T follicular helper cell (primary cell): Measurements from ENCODE around the gene CWC27.

Experiments
- DNase-seq: peaks from one replicate; pipeline ENCODE4 v3.0.0-alpha.2; 2020; ENCODE audit warnings: low read depth

The CWC27 gene

DNA sequence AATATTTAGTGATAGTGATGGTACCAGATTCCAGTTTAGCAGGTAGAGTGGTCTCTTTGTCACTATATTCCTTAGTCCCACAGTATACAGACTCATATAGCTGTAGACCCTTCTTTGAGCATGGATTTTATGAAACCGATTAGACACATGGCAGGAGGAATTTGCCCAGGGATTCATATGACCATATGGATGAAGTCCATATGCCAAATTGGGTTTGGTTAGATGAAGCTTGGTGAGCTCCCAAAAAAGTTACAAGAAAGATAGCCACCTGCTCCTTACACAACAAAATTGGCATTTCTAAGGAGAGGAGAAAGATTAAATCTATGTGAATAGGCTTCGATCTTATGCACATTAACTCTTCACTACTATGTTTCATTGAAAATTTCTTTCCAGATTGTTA lies 211.4 kb downstream of the CWC27 start:
- no peak for DNase-seq

DNA sequence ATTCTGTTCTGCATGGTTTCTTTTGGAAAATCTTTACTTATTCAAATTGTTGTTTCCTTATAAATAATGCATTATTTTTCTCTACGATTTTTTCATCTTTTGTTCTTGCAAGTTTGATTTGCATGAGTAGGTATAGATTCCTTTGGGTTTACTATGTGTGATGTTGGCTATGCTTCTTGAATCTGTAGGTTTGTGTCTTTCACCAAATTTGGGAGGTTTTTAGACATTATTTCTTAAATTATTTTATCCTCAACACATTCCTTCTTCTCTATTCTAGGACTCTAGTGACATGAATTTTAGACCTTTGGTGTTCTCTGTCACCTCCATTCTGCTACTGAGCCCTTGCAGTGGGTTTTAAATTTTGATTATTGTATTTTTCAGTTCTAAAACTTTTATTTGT lies 219.0 kb downstream of the CWC27 start:
- no peak for DNase-seq

DNA sequence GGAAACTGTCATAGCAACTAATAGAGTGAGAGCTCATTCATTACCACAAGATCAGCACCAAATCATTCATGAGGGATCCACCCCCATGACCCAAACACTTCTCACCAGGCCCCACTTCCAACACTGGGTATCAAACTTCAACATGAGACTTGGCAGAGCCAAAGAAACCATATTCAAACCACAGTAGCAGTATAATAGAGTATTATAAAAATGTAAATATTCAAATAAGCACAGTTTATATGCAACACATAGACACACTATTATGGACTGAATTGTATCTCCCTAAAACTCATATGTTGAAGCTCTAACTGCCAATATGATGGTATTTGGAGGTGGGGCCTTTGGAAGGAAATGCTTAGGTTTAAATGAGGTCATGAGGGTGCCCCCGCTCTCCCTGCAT lies 240.5 kb downstream of the CWC27 start:
- no peak for DNase-seq

DNA sequence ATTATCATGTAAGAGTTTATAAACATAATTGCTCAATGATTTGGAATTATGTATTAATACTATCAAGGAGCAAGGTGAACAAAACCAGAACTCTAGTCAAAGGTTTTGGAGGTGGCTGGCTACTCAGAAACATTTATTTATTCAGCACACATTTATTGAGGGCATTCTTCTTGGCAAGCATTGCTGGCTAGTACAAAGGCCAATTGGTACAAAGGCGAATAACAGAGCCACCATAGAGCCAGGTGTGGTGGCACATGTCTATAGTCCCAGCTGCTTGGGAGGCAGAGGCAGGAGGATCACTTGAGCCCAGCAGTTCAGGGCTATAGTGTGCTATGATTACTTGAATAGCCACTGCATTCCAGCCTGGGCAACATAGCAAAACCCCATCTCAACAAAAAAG lies 242.1 kb downstream of the CWC27 start:
- no peak for DNase-seq

DNA sequence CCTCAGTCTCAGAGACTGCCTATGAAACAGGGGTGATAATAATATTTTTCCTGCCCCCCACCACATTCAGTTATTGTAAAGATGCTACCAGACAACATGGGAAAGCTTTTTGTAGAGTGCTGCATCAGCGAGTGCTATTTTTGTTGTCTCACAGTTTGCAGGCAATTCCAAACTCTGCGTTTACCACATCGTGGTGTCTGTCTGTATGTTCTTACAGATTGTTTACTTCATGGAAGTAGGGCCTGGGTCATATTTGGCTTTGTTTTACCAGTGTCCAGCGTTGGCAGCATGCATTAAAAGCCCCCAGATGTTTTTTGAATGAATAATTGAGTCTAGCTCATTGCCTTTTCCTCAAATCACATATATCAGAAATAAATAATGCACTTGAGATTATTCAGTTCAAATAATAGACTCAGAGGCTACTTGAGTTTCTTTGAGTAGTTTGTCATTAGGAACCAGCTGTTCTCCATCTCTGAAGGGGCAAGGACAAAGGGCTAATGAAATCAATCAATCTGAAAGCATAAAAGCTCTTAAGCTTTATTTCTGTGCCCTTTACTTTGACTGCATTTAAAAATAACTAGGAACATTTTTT lies 243.7 kb downstream of the CWC27 start:
- no peak for DNase-seq

DNA sequence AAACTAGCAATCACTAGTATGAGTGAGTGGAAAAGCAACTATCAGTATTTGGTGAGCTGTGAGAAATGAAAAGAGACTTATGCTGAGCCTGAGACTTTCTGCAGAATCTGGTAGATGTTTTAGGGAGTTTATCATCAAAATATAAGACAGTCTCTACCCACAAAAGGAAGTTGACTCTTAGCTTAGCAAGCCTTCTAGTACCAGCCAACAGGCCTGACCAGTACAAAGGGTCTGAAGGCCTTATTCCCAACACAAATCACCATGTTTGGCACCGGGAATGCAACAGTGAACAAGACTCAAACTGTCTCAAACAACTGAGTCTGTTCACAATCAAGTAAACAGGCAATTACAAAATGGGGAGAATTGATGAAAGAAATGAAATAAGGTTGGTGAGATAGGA lies 244.4 kb downstream of the CWC27 start:
- no peak for DNase-seq

DNA sequence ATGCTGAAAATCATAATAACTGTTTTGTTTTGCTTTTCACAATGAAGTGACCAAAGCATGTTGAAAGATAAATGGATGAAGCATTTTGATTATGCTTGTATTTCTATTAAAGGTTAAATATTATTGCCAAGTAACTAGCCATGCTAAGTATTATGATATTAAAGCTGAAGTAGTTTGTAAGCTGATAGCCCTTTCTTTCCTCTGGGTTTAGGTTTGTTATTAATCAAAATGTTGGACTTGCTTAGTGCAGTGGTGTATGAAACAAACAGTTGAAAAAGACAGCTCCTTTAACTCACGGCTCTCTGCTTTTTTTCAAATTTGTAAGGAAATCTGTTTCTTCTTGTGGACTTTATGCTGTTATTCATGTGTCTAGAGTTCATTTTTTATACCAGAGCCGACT lies 246.0 kb downstream of the CWC27 start:
- DNase-seq = no peak

DNA sequence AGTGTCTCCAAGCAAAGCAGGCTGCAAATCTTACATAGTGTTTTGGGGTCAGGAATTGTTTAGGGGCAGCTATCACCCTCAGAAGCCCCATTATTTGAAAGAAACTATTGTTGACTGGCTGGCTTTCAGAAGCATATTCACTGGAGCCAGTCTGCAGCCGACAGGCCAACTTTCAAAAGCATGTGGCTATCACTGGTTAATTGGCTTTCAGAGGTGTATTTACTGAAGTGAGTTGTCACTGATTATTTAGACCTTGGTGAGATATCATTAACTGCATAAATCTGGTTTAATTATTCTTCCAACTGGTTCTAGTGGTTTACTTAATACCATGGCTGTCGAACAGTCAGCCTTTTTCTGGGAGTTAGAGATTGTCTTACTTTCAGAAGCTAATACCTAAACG lies 247.0 kb downstream of the CWC27 start:
- DNase-seq = no peak

DNA sequence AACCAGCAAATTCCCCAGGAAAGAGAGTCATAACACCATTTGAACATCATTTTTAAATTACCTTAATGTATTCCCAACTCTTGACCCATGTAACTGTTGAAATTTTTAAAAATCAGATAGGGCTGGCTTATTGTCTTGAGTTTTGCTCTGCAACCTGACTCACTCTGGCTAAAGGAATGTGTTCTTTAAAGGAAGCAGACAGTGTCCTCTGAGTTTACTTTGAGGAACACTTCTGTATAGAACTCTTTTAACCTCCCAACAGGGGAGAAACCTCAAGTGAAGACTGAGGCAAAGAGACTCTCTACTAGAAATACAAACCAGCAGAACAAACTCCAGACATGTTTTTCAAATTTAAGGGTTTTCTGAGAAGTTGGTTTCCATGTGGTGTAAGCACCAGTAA lies 248.9 kb downstream of the CWC27 start:
- no peak for DNase-seq

DNA sequence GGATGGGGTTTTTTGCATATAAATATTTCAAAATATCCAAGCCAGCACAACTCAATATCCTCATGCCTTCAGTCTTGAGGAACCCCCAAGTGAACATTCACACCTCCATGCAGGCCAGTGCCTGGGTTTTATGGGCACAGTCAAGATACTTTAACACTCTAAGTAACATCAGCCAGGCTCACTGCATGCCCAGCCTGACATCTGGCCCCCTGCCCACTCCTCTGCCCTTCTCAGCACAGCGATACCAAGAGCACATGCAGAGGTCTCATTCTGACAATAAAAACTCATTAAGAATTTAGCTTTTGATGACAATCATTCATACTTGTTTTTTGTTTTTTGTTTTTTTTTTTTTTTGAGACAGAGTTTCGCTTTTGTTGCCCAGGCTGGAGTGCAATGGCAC lies 250.0 kb downstream of the CWC27 start:
- DNase-seq = no peak

DNA sequence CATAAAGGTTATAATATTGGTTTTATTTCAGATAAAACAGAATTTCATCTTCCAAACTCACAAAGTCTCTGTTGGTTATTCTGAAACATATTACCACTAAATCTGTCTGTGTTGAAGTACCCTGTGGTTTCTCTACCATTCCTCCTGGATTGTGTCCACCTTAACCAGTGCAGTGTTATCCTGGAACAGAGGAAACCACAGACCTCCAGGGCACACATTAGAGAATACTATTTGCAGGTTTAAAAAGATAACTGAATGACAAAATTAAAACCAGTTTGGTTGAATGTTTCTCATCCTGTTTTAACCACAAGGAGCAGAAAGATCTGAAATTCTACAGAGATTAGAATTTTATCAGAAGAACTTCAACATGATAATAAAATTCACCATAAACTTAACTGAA lies 251.8 kb downstream of the CWC27 start:
- no peak for DNase-seq

DNA sequence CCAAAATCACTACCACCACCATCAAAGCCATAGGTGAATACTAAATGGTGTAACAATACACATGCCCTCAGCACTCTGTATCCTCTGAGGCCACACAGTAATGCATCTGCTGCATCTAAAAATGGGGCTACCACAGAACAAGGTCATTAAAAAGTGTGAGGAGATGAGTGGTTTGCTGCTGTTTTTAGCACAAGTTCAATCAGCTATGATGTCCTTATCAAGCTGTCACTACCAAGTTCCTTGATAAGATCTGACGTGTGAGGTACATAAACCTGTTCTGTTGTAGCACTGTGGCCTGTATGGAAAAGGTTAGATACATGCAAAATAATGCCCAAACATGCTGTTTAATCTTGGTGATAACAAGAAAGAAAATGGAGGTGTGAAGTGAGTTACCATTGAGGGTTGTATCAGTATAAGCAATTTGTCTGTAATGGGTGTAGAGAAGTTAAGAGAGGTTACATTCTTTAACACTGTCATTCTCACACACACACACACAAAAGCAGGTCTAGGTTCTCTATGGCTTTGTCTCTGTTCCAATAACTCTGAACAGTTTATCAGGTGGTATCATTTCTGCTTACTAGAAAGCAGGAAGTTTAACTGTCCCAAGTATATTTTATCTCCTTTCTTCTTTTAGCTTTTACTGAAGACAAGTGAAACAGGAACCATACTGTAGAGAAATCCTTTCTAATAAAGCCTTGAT lies 252.9 kb downstream of the CWC27 start:
- DNase-seq = no peak

DNA sequence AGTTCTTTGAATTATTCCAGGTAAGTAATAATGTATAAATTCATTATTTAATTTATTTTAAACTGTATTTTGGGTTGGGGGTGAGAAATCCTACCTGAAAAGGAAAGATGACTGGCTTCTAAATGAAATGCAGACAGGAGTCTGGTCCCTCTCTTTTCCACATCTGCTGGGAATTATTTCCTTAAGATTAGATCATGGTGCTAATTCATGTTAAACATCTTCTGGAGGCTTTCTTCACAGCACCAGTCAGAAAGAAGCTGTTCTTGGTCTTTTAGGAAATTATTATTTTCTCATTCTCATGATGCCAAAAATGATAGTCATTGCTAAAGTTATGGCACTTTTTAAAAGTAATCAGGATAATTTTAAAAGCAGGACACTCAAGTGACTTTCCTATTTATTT lies 254.2 kb downstream of the CWC27 start:
- DNase-seq = no peak

DNA sequence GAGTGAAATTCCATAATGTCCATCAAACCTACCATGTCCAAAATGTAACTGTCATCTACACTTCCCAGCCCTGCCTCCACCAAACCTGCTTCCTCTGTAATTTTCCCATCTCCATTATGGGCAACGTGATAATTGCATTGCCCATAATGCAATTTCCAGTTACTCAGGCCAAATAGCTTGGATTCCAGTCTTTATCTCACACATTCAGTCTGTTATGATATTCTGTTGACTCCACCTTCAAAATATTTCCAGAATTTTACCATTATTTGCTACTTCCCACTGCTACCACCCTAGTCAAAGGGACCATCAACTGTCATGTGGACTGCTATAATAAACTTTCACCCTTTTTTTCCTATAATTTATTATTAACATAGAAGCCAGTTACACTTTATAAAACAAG lies 256.0 kb downstream of the CWC27 start:
- DNase-seq = no peak

DNA sequence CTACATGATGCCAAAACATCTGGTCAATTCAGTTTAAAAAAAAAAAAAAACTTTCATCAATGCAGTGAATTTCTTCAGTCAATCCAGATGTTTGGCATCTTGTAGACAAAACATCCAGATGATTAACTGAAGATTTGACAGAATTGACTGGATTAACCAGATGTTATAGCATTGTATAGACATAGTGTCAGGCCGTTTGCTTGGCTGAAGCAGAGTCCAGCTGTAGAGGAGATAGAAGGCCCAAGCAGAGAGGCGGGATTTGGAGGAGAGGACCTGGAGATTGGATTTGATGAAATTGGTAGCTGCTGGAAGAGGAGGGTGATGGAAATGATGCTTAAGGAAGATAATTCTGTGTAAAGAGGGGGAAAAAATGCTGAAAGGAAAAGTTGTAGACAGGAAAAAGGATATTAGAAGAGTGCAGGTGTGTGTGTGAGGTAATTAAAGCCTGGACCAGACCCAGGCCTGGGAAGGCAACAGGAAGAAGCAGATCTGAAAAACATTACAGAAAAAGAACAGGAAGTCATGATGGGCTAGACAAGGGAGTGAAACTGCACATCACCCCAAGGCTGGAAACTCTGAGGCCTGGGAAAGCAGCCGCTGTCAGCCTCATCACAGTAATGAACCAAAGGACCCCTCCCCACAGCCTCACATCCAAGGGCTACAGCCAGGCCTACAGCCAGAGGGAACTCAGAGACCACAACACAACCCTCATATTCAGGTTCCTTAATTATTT lies 258.3 kb downstream of the CWC27 start:
- DNase-seq = no peak

DNA sequence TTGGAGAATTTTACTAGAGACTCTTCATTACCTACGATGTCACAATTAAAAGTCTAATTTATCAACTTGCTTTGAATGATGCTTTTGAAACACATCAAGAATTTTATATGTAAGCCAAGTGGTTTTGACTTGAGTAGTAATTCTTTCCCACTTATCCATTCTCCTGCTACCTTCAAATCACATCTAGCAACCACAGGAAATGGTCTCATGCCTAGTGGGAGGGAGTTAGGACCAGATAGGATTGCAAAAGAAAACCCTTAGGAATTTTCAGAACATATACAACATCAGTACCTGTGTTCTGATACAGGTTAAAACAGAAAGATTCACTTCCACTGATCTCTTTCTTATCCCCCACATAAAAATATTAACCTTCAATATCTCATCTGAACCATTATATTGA lies 260.4 kb downstream of the CWC27 start:
- DNase-seq = no peak

DNA sequence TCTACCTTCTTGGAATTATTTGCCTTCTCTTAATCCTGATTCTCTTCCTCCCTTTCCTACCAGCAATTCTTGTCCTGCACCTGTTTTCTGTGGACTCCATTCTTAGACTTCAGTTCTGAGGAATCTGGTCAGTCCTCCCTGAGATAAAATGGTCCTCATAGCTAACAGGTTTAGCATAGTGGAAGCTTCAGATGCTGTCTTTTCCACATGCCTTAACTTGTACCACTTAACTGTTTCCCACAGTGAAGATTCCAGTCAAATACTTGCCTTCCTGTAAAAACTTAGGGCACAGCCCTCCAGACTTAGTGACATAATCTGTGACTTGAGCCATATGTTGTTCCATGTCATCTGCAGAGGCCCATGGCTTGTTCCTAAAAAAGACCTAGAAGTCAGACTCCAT lies 261.3 kb downstream of the CWC27 start:
- no peak for DNase-seq

DNA sequence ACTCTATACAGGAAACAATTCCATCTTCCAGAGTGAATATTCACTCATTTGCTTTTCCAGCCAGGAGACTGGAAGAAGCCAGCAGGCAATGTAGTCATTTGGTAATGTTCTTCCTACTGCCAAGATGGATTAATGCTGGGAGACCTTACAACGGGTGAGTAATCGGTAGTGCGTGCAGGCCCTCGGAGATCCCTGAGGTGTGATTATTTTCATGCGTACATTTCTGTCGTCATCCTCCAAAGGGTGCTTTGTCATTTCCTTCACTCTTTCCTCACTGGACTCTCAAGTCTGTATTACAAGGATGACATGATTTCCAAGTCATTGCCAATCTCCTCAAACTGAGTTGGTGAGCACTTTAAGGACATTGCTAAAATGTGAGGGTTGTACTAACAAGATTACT lies 263.5 kb downstream of the CWC27 start:
- DNase-seq = no peak

DNA sequence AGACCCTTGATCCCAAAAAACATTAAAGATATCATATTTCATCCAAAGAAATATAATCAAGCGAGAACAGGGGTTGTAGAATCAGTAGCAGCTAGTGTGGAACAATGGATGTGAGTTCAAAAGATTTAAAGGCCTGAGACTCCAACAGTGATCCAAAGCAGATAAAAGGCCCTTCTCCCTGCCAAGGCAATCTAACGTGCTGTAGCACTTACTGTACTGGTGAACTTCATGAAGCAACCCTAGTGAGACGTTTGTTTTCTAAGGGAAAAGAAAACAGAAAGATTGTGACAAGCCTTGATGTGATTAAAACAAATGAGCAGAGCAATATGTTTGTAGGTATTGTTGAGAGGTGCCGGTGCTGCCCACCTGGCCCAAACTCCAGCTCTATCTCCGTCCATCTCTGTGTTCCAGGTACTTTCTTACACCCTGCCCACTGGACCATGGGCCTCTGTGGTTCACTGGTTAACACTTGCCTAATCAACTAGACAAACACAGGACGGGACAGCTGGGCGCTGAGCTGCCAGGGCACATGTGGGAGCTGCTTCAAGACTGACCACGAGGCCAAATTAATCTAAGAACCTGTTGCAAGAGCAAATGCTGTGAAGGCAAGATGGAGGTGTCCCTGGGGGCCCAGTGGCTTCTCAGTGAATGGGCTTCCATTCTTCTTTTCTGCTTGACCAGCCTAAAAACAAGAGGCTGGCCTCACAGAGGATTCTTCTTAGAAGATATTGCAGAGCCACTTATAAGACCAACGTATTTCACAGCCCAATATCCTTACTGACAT lies 265.5 kb downstream of the CWC27 start:
- no peak for DNase-seq

DNA sequence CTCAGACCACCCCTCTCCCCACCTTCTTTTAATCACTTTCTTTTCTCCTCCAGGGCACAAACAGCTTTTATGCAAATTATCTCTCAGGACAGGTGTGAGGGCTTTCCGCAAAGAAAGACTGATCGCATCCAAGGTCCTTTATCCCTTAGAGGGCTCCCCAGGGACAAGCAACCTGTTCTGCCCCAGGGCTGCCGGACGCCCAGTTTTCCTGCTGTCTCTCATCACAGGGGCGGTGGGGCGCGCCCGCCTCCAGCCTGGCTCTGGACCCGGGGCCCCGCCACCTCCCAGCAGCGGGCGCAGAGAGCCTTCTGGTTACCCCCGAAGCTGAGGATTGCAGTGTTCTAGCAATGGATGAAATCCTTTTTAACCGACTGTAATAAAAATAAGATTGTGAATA lies 266.1 kb downstream of the CWC27 start:
- DNase-seq = no peak

DNA sequence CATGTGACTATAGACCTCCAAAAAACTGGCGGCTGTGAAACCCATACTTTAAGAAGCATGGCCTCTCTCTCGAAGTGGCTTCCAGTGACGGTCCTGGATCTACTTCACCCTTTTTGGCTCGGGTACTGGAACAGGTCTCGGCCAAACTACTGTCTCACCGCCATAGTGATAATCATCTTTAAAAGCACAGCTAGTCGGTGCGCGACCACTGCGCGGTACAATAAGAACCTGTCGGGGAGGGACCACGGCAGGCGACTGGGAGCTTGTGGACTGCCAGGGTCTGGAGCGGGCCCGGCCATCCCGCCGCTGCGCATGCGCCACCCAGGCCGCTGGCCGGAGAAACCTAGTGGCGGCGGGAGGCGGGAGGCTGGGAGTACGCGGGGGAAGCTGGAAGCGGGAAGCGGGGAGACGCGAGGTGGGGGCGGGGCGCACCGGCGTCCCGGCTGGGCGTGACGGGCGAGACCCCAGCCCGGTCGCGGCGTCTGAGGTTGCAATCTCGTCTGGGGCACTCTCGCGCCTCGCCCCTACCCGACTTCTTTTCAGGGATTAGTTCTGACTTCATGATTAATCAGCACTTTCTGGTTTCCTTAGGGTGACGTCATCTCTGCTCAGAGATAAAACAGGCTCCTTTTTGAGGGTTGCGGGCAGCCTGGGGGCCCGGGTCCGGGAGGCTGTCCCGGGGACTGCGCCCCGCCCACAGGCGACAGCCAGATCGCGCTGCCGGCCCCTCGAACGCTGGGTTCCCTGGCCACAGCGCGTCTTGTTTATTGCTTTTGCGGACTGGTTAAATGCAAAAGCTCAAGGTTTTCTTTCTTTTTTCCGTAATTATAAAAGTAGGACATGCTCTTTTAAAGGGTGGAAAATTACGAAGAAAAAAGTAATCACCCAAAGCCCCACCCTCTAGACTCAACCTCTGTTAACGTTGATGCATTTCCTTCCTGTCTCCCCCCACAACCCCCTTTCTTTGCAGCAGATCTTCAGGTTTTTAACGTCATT lies 266.8 kb downstream of the CWC27 start:
- DNase-seq = peak; percentile 77
